Transverse colon (tissue), 4 donors: ENCODE results near the gene SLC7A8.
A peak's percentile ranks its signal among the peaks of the same experiment; 100 is the strongest.

Source experiments
- CTCF ChIP-seq, 5 experiments: fragments of 200-600 bp in 3 of 5; fragments of 450-650 bp in 2 of 5; sonication (generic) in 3 of 5; IDR thresholded peaks; 1 replicate in 2 of 5; 2 replicates in 3 of 5; pipeline ENCODE4 v1.5.1; 2016 to 2017; ENCODE audit warnings: antibody characterized with exemption in 5 of 5, inconsistent platforms in 3 of 5, mild to moderate bottlenecking in 2 of 5, moderate library complexity in 1 of 5
- EP300 ChIP-seq: sonication (generic); formaldehyde crosslinking; IDR thresholded peaks from one replicate; pipeline ENCODE4 v1.6.1; 2017; ENCODE audit warnings: antibody characterized with exemption, low read depth
- POLR2A ChIP-seq: fragments of 450-650 bp; IDR thresholded peaks from one replicate; pipeline ENCODE4 v1.6.1; 2016; ENCODE audit warnings: antibody characterized with exemption, mild to moderate bottlenecking, moderate library complexity
- POLR2AphosphoS5 ChIP-seq, 3 donors: sonication (generic); formaldehyde crosslinking; IDR thresholded peaks; one replicate each; pipeline ENCODE4 v1.6.1; 2016; ENCODE audit warnings: antibody characterized with exemption in 3 of 3

DNA sequence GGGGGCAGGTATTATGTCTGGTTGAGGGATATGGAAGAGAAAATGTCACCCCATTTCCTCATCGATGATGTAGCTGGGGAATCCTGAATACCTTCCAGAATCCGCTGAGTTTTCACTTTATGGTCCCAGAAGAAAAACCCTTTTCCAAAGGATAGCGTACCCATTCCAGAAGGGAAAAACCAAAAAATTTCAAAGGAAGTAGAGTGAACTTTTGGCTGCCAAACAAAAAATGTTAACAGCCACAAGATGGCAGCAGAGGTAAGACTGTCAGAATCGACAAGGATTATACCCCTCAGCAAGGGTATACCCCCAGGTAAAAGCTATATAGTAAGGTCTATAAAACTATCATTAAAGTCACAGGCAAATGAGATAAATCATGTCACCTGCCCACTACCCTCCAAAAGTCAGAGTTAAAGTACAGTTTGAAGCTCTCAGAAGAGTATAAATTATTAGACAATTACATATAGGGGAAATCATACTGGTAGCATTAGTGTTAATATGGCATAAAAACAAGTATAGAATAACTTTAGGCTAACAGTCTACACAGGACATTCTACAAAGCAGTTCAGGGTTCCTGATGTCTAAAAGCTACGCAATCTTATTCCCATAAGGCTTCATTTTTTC, 106.6 kb downstream of the SLC7A8 start:
- no peak for TF ChIP-seq POLR2AphosphoS5 (IDR thresholded peaks at IDR 0.05)
- no peak for TF ChIP-seq POLR2A
- peak; percentile 28 to 51 (median 49) for TF ChIP-seq CTCF (IDR thresholded peaks at IDR 0.05)
- TF ChIP-seq EP300: no peak
